ENCODE measurements around the gene EMILIN2.

Gene EMILIN2

GRCh38 chr18:2963048-2963447 is 116.2 kb downstream of the EMILIN2 start:
- no peak for DNase-seq
- Histone ChIP-seq H2BK15ac (ENCODE audit: low read depth, poor library complexity, severe bottlenecking) (no peak overlapping the region), H4K91ac (ENCODE audit: low read length) (no peak overlapping the region), H3K36me3 (ENCODE audit: control insufficient read depth in 1 of 2, insufficient read depth in 2 of 2, low read depth in 1 of 2, low read length in 2 of 2) (peaks cover 3 to 4% of the 10 kb centered on the region in 2 experiments), H3K4ac (ENCODE audit: low read depth in 1 of 2, low read length in 2 of 2) (no peak overlapping the region), H3K18ac (ENCODE audit: low read depth in 1 of 2, low read length in 2 of 2) (peak overlapping the region in 1 of 2 experiments; percentile 54), H2BK12ac (ENCODE audit: low read length in 2 of 2) (no peak overlapping the region), H3K4me2 (ENCODE audit: low read length, poor library complexity, severe bottlenecking) (no peak overlapping the region), H3K79me1 (replicated peaks; ENCODE audit: low read length, poor library complexity, severe bottlenecking) (peaks cover 19% of the 10 kb centered on the region), H3K27me3 (ENCODE audit: control insufficient read depth in 1 of 2, insufficient read depth in 1 of 2, low read length in 2 of 2) (no peaks in the 10 kb centered on the region), H3K9me3 (ENCODE audit: control insufficient read depth, low read length) (no peaks in the 10 kb centered on the region), H3K4me1 (ENCODE audit: control insufficient read depth, insufficient read depth, low read depth, low read length) (peaks cover 14% of the 10 kb centered on the region), H2BK5ac (ENCODE audit: low read depth, low read length, poor library complexity, severe bottlenecking) (no peak overlapping the region), H2AK5ac (ENCODE audit: low read length, severe bottlenecking) (peak overlapping the region; percentile 4), H3K4me3 (ENCODE audit: insufficient read depth in 1 of 2, low read depth in 1 of 2, low read length in 2 of 2) (no peak overlapping the region), H2AFZ (ENCODE audit: low read depth, low read length) (no peak overlapping the region), H3K9ac (ENCODE audit: low read length) (no peak overlapping the region), H2BK120ac (ENCODE audit: low read depth, low read length) (no peak overlapping the region), H3K27ac (ENCODE audit: low read length, poor library complexity, severe bottlenecking) (no peak overlapping the region), H3K14ac (ENCODE audit: low read length in 2 of 2) (peak overlapping the region in 1 of 2 experiments; percentile 61), H3K23ac (ENCODE audit: low read length in 2 of 2) (no peak overlapping the region), H4K8ac (ENCODE audit: low read length) (peak overlapping the region; percentile 16)
- 45% methylated on average over 3 of the region's 3 CpGs for WGBS

- H3K4ac ChIP-seq (ENCODE audit: low read depth in 1 of 2, low read length in 2 of 2), result no peak overlapping the region
- peaks cover 23% of the 10 kb centered on the region for H3K79me1 ChIP-seq (replicated peaks; ENCODE audit: low read length, poor library complexity, severe bottlenecking)
- no peak overlapping the region for H2BK15ac ChIP-seq (ENCODE audit: low read depth, poor library complexity, severe bottlenecking)
- no peak for DNase-seq
- H3K23ac ChIP-seq (ENCODE audit: low read length in 2 of 2), result no peak overlapping the region
- H4K91ac ChIP-seq (ENCODE audit: low read length), result no peak overlapping the region
- H3K27me3 ChIP-seq (ENCODE audit: control insufficient read depth in 1 of 2, insufficient read depth in 1 of 2, low read length in 2 of 2), result no peaks in the 10 kb centered on the region
- no peak overlapping the region for H2AFZ ChIP-seq (ENCODE audit: low read depth, low read length)
- no peak overlapping the region for H3K4me2 ChIP-seq (ENCODE audit: low read length, poor library complexity, severe bottlenecking)
- no peak overlapping the region for H2BK5ac ChIP-seq (ENCODE audit: low read depth, low read length, poor library complexity, severe bottlenecking)
- no peaks in the 10 kb centered on the region for H3K9me3 ChIP-seq (ENCODE audit: control insufficient read depth, low read length)
- H2BK120ac ChIP-seq (ENCODE audit: low read depth, low read length), result no peak overlapping the region
- peaks cover 14% of the 10 kb centered on the region for H3K4me1 ChIP-seq (ENCODE audit: control insufficient read depth, insufficient read depth, low read depth, low read length)
- H3K4me3 ChIP-seq (ENCODE audit: insufficient read depth in 1 of 2, low read depth in 1 of 2, low read length in 2 of 2), result no peak overlapping the region
- H3K14ac ChIP-seq (ENCODE audit: low read length in 2 of 2), result no peak overlapping the region
- no peak overlapping the region for H3K18ac ChIP-seq (ENCODE audit: low read depth in 1 of 2, low read length in 2 of 2)
- WGBS, result 80% methylated on average over 6 of the region's 8 CpGs
- no peak overlapping the region for H2AK5ac ChIP-seq (ENCODE audit: low read length, severe bottlenecking)
- no peak overlapping the region for H2BK12ac ChIP-seq (ENCODE audit: low read length in 2 of 2)
- H4K8ac ChIP-seq (ENCODE audit: low read length), result no peak overlapping the region
- no peak overlapping the region for H3K9ac ChIP-seq (ENCODE audit: low read length)
- H3K36me3 ChIP-seq (ENCODE audit: control insufficient read depth in 1 of 2, insufficient read depth in 2 of 2, low read depth in 1 of 2, low read length in 2 of 2), result peaks cover 2 to 3% of the 10 kb centered on the region in 2 experiments
- no peak overlapping the region for H3K27ac ChIP-seq (ENCODE audit: low read length, poor library complexity, severe bottlenecking)
Measured at GRCh38 chr18:2964361-2965010, 117.7 kb downstream of the EMILIN2 start.

Measured in mesenchymal stem cell (in vitro differentiated cells and primary cell).